EH (cell line): ENCODE measurements around the gene GOLGA7B.
A peak's percentile ranks its signal among the peaks of the same experiment; 100 is the strongest.

Experiments used
- DNase-seq: peaks from one replicate; pipeline ENCODE4 v3.0.0-alpha.2; 2015; ENCODE audit warnings: low read depth

GOLGA7B gene

GRCh38 chr10:97868134-97868685, 18.6 kb downstream of the GOLGA7B start:
- no peak for DNase-seq

GRCh38 chr10:97869091-97870042, 19.7 kb downstream of the GOLGA7B start:
- DNase-seq: peak; percentile 88

- no peak for DNase-seq
These were observed 21.3 kb downstream of the GOLGA7B start for GRCh38 chr10:97870990-97871389.

GRCh38 chr10:97873569-97873968, 23.9 kb downstream of the GOLGA7B start:
- no peak for DNase-seq

GRCh38 chr10:97874332-97874731, 24.7 kb downstream of the GOLGA7B start:
- DNase-seq: no peak

GRCh38 chr10:97875391-97875790, 25.7 kb downstream of the GOLGA7B start:
- no peak for DNase-seq

GRCh38 chr10:97876402-97876801, 26.8 kb downstream of the GOLGA7B start:
- DNase-seq: no peak

DNA sequence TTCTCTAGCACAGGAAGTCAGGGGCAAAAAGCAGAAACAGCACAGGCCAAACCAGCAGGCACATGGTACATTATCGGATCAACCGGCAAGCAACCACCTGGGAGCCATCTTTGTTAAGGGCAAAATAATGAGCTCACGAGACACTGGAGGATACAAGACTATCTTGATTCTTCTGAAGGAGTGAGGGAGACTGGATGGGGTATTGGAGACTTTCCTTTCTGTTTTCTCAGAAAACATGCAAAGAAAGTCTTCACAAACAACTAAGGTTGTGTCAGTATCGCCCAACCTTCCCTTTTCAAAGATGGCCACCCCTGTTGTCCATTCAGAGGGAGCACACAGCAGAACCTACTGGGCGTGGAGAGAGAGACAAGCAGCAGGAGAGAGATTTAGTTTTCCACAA, 29.6 kb downstream of the GOLGA7B start:
- DNase-seq: no peak

DNA sequence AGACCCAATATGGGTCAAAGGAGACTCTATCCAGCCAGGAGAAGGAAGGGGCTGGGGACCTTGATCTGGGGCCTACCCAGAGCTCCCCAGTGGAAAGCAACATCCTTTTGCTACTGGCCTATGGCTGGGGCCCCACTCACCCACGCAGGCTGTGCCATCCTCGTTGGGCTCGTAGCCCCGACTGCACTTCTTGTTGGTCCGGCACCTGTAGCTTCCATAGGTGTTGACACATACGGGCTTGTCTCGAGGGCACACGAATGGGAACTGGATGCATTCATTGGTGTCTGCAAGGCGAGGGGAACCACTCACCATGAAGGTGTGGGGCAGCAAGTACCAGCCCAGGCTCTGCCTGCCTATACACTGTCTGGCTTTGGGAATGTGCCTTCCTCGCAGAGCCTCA, 30.5 kb downstream of the GOLGA7B start:
- DNase-seq: no peak

GRCh38 chr10:97882142-97883091, 32.8 kb downstream of the GOLGA7B start:
- peak; percentile 69 for DNase-seq

GRCh38 chr10:97883092-97883485, 33.4 kb downstream of the GOLGA7B start:
- DNase-seq: no peak

DNA sequence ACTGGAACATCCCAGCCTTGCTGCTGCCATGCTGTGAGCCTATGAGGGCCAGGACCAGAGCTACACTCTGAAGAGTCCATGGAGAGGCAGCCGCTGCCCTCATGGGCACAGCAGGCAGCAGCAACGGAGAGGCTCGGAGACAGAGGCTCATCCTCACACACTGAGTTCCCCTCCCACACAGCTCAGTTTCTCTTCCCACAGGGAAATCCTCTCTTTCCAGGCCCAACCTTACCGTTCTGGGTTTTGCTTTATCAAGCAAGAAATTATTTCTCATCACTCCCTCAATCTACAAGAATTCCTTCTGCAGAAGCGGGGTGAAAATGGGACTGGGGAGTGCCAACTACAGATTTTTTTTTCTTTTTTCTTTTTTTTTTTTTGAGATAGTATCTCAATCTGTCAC, 36.6 kb downstream of the GOLGA7B start:
- no peak for DNase-seq

GRCh38 chr10:97887399-97887798, 37.8 kb downstream of the GOLGA7B start:
- no peak for DNase-seq

- no peak for DNase-seq
These were observed 38.5 kb downstream of the GOLGA7B start for GRCh38 chr10:97888134-97888533.

- DNase-seq: peak; percentile 77
These were observed 39.1 kb downstream of the GOLGA7B start for GRCh38 chr10:97888641-97889262.

GRCh38 chr10:97889461-97890265, 40.0 kb downstream of the GOLGA7B start:
- DNase-seq: peak; percentile 70

DNA sequence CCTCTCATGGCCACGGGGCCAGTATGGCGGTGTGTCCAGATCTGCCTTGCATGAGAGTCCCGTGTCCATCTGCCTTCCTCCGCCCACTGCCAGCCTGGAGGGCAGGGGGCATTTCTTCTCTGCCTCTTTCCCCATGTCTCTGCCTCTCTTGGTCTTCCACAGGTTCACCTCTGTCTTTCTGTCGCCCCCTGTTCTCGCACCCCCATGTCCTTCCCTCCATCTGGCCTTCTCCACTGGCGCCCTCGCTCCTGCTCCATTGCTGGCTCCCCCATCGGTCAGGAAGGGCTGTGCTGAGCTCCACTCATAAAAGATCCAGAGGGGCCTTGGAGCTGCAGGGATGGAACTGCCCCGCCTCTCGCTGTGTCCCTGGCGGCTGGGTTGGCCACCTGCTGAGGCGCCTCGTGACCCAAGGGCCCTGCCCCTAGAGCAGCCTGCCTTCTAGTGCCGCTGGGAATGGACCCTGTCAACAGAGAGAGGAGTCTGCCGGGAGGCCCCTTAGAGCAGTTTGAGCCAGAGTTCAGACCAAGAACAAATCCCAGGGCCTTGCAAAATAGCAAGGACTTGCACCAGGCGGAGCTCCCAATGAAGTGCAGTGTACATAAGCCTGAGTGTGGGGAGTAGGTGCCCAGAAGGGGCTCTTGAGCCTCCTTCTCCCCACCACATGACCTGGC, 42.0 kb downstream of the GOLGA7B start:
- no peak for DNase-seq

DNA sequence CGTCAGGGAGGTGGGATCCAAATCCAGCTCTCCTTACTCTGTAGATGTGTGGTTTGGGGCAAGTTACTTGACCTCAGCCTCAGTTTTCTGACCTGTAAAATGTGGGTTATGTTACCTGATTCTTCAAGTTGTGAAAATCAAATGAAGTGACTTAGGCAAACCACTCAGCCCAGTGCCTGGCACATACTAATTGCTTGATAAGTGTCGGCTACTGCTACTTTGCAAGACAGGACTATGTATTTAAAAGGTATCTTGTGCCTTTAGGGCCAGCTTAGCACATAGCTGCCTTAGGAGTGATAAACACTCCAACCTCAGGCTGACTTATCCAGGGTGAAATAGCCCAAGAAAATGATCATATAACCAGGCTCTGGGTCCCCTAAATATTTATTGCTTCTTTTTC, 42.9 kb downstream of the GOLGA7B start:
- DNase-seq: no peak

DNA sequence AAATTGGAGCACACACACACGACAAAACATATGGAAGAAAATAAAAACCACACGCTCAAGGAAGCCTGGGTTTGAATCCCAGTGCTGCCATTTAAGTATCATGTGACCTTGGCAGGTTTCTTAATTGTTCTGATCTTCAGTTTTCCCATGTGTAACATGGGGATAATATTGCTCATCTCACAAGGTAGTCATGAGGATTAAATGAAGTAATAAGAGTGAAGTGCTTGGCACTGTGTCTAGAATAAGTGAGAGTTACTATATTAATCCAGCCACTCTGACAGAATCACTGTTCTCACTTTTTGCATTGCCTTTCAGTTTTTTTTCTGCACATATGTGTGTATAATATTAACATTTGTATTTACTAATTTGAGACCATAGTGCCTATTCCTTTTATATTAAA, 43.3 kb downstream of the GOLGA7B start:
- DNase-seq: no peak

DNA sequence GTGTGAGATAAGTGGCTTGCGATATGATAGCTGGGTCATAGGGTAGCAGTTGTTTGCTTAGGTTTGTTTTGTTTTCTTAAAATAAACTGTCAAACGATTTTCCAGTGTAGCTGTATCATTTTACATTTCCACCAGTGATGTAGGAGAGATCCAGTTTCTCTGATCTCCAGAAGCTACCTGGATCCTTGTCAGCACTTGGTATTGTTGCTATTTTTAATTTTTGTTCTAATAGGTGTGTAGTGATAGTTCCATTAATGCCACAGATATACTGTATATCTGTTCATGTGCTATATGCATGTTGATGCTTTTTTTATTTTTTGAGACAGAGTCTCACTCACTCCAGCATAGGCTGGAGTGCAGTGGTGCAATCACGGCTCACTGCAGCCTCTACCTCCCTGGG, 44.4 kb downstream of the GOLGA7B start:
- DNase-seq: no peak

- DNase-seq: no peak
These were observed 45.4 kb downstream of the GOLGA7B start for GRCh38 chr10:97895084-97895483.
